Fibroblast of skin of right quadriceps (primary cell): ENCODE data around the gene PRKAG2.

Experiments
- DNase-seq: peaks from one replicate; pipeline ENCODE4 v3.0.0-alpha.2; 2013

The PRKAG2 gene

GRCh38 chr7:151721694-151722093, 155.2 kb downstream of the PRKAG2 start:
- DNase-seq, result no peak

DNA sequence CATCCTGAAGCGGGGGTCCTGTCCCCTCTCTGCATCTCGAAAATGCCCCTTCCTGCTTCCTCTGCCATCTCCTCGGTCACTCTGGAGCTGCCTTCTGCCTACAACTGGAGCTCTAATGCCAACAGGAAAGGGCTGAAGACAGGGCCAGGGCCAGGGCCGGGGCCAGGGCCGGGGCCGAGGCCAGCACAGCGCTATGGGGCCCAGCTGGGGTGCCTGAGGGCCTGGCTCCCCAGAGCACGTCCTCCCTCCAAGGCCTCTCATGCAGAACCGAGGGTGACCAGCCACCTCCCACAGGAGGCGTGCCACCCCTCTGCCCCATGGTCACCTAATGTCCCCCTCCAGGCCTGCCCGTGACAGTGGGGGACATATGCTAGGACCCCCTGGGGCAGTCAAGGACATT, 155.7 kb downstream of the PRKAG2 start:
- DNase-seq, result no peak

DNA sequence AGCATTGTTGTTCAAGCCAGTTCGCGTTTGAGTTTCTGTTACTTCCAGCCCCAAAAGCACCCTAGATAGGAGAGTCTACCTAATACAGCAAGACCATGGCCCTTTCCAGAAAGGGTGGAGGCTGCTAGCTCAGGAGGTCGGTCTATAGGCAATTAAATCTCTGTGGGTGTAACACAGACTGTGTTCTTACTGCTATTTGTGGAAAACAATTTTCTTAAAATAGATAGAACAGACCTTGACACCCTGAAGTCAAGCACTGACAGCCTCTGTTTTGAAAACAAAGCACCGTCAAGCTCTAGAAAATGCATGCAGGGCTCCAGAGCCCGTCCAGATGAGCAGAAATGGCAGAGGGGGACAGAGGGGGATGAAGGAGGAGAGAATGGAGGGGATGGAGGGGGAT, 156.6 kb downstream of the PRKAG2 start:
- DNase-seq, result no peak

DNA sequence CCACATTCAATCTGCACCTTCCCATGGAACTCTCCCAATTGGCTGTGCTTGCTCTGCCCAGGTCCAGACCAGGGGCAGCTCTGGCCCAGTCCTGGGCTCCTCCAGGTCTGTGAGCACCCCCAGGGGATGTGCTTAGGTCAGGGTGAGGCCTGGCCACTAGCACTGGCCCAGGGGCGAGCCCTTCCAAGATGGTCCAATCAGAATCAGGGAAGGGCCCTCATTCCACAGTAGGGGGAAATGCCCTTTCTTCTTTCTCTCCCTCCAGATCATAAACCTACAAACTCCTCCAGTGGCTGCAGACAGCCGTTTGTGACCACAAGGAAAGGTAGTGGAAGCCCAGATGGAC, 157.0 kb downstream of the PRKAG2 start:
- DNase-seq, result no peak

GRCh38 chr7:151719031-151719896, 157.7 kb downstream of the PRKAG2 start:
- DNase-seq, result no peak

DNA sequence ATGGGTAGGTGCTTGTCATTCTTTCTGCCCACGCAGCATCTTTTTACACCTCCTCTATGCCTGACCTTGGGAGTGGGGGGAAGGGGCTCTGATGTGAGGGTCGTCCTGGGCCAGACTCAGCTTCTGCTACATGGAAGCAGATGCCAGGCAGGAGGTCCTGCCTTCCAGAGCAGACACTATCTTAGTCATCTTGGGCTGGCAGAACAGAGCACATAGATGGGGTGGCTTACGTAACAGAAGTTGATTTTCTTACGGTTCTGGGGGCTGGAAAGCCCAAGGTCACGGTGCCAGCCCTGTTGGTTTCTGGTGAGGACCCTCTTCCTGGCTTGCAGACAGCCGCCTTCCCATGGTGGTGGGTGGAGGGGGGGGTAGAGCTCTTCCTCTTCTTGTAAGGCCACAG, 159.0 kb downstream of the PRKAG2 start:
- no peak for DNase-seq

- no peak for DNase-seq
Observed at GRCh38 chr7:151717415-151717814, 159.5 kb downstream of the PRKAG2 start.

- no peak for DNase-seq
Observed at GRCh38 chr7:151716323-151716722, 160.6 kb downstream of the PRKAG2 start.

GRCh38 chr7:151715666-151716315, 161.1 kb downstream of the PRKAG2 start:
- DNase-seq, result no peak

GRCh38 chr7:151714201-151714600, 162.7 kb downstream of the PRKAG2 start:
- no peak for DNase-seq

- no peak for DNase-seq
Observed at GRCh38 chr7:151712810-151713125, 164.1 kb downstream of the PRKAG2 start.

DNA sequence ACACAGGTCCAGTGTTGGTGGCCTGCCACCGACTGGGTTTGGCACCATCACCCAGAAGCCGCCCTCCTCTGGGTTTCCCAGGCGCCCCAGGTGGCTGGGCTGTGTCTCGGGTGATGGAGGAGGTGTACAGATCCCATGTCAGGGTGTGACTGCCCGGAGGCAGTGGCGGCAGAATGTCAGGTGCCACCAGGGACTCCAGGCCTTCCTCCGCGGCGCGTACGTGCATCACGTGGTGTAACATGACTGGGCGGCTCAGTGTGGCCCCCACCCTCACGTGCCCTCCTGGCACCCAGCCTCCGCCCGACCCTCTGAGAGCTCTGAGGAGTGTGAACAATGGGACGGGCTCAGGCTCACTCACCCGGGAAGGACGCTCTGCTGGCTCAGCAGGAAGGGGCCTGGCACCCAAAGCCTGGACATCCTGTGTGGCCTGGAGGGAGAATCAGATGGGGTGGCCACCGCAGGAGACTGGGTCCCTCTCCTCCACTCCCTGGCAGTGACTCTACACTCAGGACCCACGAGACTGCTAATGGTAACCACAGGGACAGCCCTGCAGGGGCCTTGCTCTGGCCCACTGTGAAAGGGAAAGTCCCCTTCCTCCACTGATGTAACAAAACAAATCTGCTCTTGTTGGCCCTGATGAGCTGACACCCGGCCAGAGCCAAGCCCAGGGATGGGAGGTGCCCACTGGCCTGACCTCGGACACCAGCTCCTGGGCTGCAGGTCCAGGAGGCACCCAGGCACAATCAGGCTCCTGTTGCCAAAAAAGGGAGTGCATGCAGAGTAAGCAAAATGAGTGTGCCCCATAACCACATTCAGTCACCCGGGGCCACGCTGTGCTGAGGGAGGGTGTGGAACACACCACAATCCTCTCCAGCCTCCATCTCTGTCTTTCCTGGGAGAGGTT, 164.8 kb downstream of the PRKAG2 start:
- no peak for DNase-seq

- DNase-seq, result no peak
Observed at GRCh38 chr7:151711435-151711872, 165.5 kb downstream of the PRKAG2 start.

GRCh38 chr7:151710646-151711434, 166.1 kb downstream of the PRKAG2 start:
- no peak for DNase-seq

- no peak for DNase-seq
Observed at GRCh38 chr7:151710121-151710640, 166.7 kb downstream of the PRKAG2 start.

DNA sequence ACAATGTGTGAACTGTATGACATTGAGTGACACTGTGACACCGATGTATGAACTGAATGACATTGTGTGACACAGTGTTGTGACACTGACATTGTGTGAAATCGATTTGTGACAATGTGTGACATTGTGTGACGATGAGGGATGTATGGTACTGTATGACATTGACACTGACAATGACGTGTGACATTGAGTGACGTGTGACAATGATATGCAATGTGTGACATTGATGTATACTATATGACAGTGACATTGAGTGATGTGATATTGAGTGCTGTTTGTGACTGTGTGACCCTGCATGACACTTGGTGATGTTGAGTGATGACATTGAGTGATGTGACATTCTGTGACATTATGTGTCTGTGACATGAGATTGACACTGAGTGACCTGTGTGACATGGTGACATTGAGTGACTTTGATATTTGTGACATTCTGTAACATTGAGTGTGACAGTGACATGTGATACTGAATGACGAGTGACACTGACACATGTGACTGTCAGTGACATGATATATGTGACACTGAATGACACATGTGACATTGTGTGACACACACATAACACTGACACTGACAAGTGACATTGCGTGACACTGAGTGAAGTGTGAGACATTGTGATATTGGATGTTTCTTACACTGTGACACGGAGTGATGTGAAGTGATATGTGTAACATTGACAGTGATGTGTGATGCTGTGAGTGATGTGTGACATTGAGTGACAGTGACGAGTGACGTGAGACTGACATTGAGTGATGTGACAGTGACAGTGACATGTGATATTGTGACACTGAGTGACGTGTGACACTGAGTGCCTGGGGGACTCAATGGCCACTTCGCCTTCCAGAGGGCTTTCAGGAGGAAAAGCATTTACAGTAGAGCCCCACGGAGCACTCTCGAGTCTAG, 167.5 kb downstream of the PRKAG2 start:
- DNase-seq, result no peak

- no peak for DNase-seq
Observed at GRCh38 chr7:151708610-151709009, 168.3 kb downstream of the PRKAG2 start.

DNA sequence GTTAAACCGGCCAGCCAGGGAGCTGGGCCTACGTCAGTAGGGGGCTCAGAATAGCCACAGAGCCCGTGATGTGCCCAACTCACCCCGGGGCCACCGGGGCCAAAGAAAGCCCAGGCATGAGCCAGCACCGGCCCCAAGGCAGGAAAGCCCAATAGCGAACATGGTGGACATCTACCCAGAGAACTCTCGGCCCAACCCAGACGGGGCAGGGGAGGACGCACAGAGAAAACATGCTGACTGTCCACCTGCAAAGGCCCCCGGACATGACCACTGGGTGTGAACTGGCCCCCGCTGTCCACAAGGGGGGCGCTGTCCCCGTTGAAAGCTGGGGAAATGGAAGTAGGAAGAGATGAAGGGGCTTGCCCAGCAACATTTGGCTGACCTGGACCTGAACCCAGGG, 169.2 kb downstream of the PRKAG2 start:
- DNase-seq, result no peak

DNA sequence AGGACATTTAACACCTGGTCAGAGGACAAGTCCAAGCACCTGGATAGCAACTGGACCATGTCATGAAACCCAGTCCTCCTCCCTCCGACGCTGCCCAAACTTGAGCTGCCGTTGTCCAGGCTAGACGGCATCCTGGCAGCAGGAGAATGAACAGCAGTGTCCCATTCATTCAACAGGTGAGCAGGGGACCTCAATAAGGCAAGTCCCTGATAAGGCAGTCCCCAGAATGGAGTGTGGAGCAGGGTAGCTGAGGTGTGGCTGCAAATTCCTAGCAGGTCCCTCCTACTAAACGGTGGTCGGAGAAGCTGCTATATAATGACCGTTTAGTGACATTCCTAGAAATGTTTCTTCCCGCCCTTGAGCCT, 169.8 kb downstream of the PRKAG2 start:
- no peak for DNase-seq

GRCh38 chr7:151706277-151707104, 170.4 kb downstream of the PRKAG2 start:
- no peak for DNase-seq
